Measurements from ENCODE around the gene ARHGAP10. TPM values are rescaled to one million over a fixed set of nuclear protein-coding genes. Genes with fewer than 3 reads are reported as not detected.

ARHGAP10 gene
- total and polyA plus RNA-seq, 2 donors (not counting 1 experiment from before 2014, with no cell fraction given) = 0.10 to 0.34 TPM

GRCh38 chr4:147741190-147741788, 9.4 kb downstream of the ARHGAP10 start:
- peaks cover 10% of the 10 kb centered on the region for H3K27me3 Mint-ChIP-seq
- Histone ChIP-seq H3K27ac (ENCODE audit: low read length in 2 of 2) (no peak overlapping the region), H2AFZ (ENCODE audit: insufficient read depth, low read depth, low read length, poor library complexity, severe bottlenecking) (no peak overlapping the region), H3K9me3 (ENCODE audit: control extremely low read depth in 1 of 3, control insufficient read depth in 2 of 3, insufficient read depth in 1 of 3, low read length in 2 of 3) (no peaks in the 10 kb centered on the region), H3K36me3 (replicated peaks in 1 of 2; ENCODE audit: control extremely low read depth in 1 of 2, control insufficient read depth in 1 of 2, extremely low read depth in 1 of 2, insufficient read depth in 2 of 2, low read length in 1 of 2) (no peaks in the 10 kb centered on the region), H3K4me2 (replicated peaks; ENCODE audit: low read depth, low read length, poor library complexity, severe bottlenecking) (no peak overlapping the region), H3K79me2 (ENCODE audit: control insufficient read depth, insufficient read depth, low read length) (no peaks in the 10 kb centered on the region), H3K4me1 (ENCODE audit: control insufficient read depth in 2 of 2, insufficient read depth in 2 of 2, low read length in 2 of 2) (no peaks in the 10 kb centered on the region), H3K27me3 (replicated peaks in 1 of 4; ENCODE audit: control extremely low read depth in 1 of 4, control insufficient read depth in 3 of 4, insufficient read depth in 4 of 4, low read length in 3 of 4) (peaks cover 0 to 10% (median 1%) of the 10 kb centered on the region in 4 experiments), H3K9ac (ENCODE audit: low read length) (no peak overlapping the region), H4K20me1 (ENCODE audit: control insufficient read depth, insufficient read depth, low read length, poor library complexity, severe bottlenecking) (no peaks in the 10 kb centered on the region), H3K4me3 (ENCODE audit: control extremely low read depth in 1 of 5, extremely low read depth in 1 of 5, insufficient read depth in 1 of 5, low read depth in 2 of 5, low read length in 4 of 5) (no peak overlapping the region)
- ChIA-PET CTCF (no interaction called here), POLR2A (no interaction called here)
- intact Hi-C loops (cut with micrococcal nuclease) = no loop called here
- no peak overlapping the region for H3K27ac Mint-ChIP-seq
- TF ChIP-seq CTCF (IDR thresholded peaks at IDR 0.05) (no peak), EZH2 (IDR thresholded peaks at IDR 0.05; ENCODE audit: borderline replicate concordance, insufficient read depth, low read depth, low read length, poor library complexity, severe bottlenecking) (no peak)
- WGBS (ENCODE audit: insufficient coverage) = 91% methylated on average over 1 of the region's 1 CpG
- H3K9me3 Mint-ChIP-seq (ENCODE audit: insufficient read depth) = no peaks in the 10 kb centered on the region
- no peak for DNase-seq
- no peak overlapping the region for H3K4me3 Mint-ChIP-seq
- no peaks in the 10 kb centered on the region for H3K4me1 Mint-ChIP-seq
- no peak for ATAC-seq (ENCODE audit: low read depth)

GRCh38 chr4:147747787-147748454, 16.0 kb downstream of the ARHGAP10 start:
- CTCF ChIA-PET = no interaction called here
- H3K27me3 Mint-ChIP-seq = no peaks in the 10 kb centered on the region
- Histone ChIP-seq H3K4me1 (ENCODE audit: control insufficient read depth in 2 of 2, insufficient read depth in 2 of 2, low read length in 2 of 2) (no peaks in the 10 kb centered on the region), H3K9ac (ENCODE audit: low read length) (no peak overlapping the region), H3K27me3 (replicated peaks in 1 of 4; ENCODE audit: control extremely low read depth in 1 of 4, control insufficient read depth in 3 of 4, insufficient read depth in 4 of 4, low read length in 3 of 4) (no peaks in the 10 kb centered on the region), H2AFZ (ENCODE audit: insufficient read depth, low read depth, low read length, poor library complexity, severe bottlenecking) (no peak overlapping the region), H3K9me3 (ENCODE audit: control extremely low read depth in 1 of 3, control insufficient read depth in 2 of 3, insufficient read depth in 1 of 3, low read length in 2 of 3) (no peaks in the 10 kb centered on the region), H3K79me2 (ENCODE audit: control insufficient read depth, insufficient read depth, low read length) (no peaks in the 10 kb centered on the region), H3K4me2 (replicated peaks; ENCODE audit: low read depth, low read length, poor library complexity, severe bottlenecking) (no peak overlapping the region), H3K4me3 (ENCODE audit: control extremely low read depth in 1 of 5, extremely low read depth in 1 of 5, insufficient read depth in 1 of 5, low read depth in 2 of 5, low read length in 4 of 5) (no peak overlapping the region), H4K20me1 (ENCODE audit: control insufficient read depth, insufficient read depth, low read length, poor library complexity, severe bottlenecking) (no peaks in the 10 kb centered on the region), H3K27ac (ENCODE audit: low read length in 2 of 2) (no peak overlapping the region), H3K36me3 (replicated peaks in 1 of 2; ENCODE audit: control extremely low read depth in 1 of 2, control insufficient read depth in 1 of 2, extremely low read depth in 1 of 2, insufficient read depth in 2 of 2, low read length in 1 of 2) (no peaks in the 10 kb centered on the region)
- POLR2A ChIA-PET = no interaction called here
- DNase-seq (no peak), ATAC-seq (ENCODE audit: low read depth) (no peak)
- no peak overlapping the region for H3K27ac Mint-ChIP-seq
- TF ChIP-seq CTCF (IDR thresholded peaks at IDR 0.05) = no peak
- no peak overlapping the region for H3K4me3 Mint-ChIP-seq
- intact Hi-C loops (cut with micrococcal nuclease) = no loop called here
- no peaks in the 10 kb centered on the region for H3K9me3 Mint-ChIP-seq (ENCODE audit: insufficient read depth)
- 89% methylated on average over 1 of the region's 5 CpGs for WGBS (ENCODE audit: insufficient coverage)
- H3K4me1 Mint-ChIP-seq = peaks cover 4% of the 10 kb centered on the region

Data from B cell (primary cell).